Left cardiac atrium (tissue), 4 donors: Measurements from ENCODE around the gene PSRC1. TPM values are rescaled to one million over a fixed set of nuclear protein-coding genes. Genes with fewer than 3 reads are reported as not detected.
"Not testable (repeated sequence)": the region's sequence is repeated elsewhere in the genome, so short reads cannot be mapped to it uniquely, and the experiment has no call there.

Experiments
- ATAC-seq, 2 donors: fragments of 200-7000 bp; cut with Tn5 transposase; one replicate each; pipeline ENCODE4 v1.9.1; 2020; ENCODE audit warnings: mild to moderate bottlenecking in 2 of 2, moderate library complexity in 2 of 2
- DNase-seq: peaks from one replicate; pipeline ENCODE4 v3.0.0-alpha.2; 2020
- intact Hi-C, 2 donors: fragments of 100-400 bp; cut with DNase I; formaldehyde crosslinking; loops; one replicate each; pipeline versions ENCODE4 v1.14.1 to v1.15.1; 2022 to 2023
- long read RNA-seq: library from polyadenylated mRNA; unstranded; transcript quantifications from one replicate; pipeline ENCODE4 v2.0.0, GENCODE V29; 2021
- total RNA-seq, 2 donors: library from RNA; stranded (reverse); fragmentation: NEBNext Ultra II Directional; extraction: Animal tissue kit (Norgen Biotek cat#: 25700); gene quantifications; one replicate each; pipeline ENCODE4 v1.2.1, GENCODE V29; 2021
- donor health status: DM: no; HTN: yes; CAD: no.
- donor health status: DM: no; HTN: yes; CAD: no; lungs with severe emphysema.
- donor health status: DM: yes; HTN: yes; CAD: no.
- donor health status: Dilated cardiomyopathy.

PSRC1 gene
- 1 to 10 TPM; 2.3 to 2.5 TPM for total RNA-seq
- long read RNA-seq, partial matches to known transcripts: 0 of 2 reads
- long read RNA-seq, other reads (novel, unspliced or antisense): 2 of 2 reads

- intact Hi-C loops: no loop called here
- DNase-seq: peak; percentile 97
- peak; percentile 99 for ATAC-seq
Measured at GRCh38 chr1:109282952-109283747, at the start of gene PSRC1. Gene PSRC1 (minus strand): TSS chr1:109283145.

GRCh38 chr1:109331113-109331512 lies 48.2 kb upstream of the PSRC1 start:
- intact Hi-C loops: no loop called here
- DNase-seq: no peak
- no peak for ATAC-seq

GRCh38 chr1:109327285-109327684 lies 44.3 kb upstream of the PSRC1 start:
- ATAC-seq (no peak), DNase-seq (no peak)
- intact Hi-C loops: no loop called here

- intact Hi-C loops: no loop called here
- DNase-seq (no peak), ATAC-seq (no peak)
Measured at GRCh38 chr1:109322974-109323373, 40.0 kb upstream of the PSRC1 start.

GRCh38 chr1:109319114-109319513 lies 36.2 kb upstream of the PSRC1 start:
- DNase-seq (no peak), ATAC-seq (no peak)
- intact Hi-C loops: no loop called here

GRCh38 chr1:109316506-109316905 lies 33.6 kb upstream of the PSRC1 start:
- intact Hi-C loops: no loop called here
- no peak for DNase-seq
- ATAC-seq: no peak

GRCh38 chr1:109315288-109315687 lies 32.3 kb upstream of the PSRC1 start:
- DNase-seq (no peak), ATAC-seq (no peak)
- intact Hi-C loops: no loop called here

GRCh38 chr1:109314795-109315194 lies 31.9 kb upstream of the PSRC1 start:
- intact Hi-C loops: no loop called here
- no peak for ATAC-seq

GRCh38 chr1:109312978-109313775 lies 30.2 kb upstream of the PSRC1 start:
- peak; percentile 59 to 84 for ATAC-seq

More at GRCh38 chr1:109314795-109315194, 31.9 kb upstream of the PSRC1 start:
- no peak for DNase-seq

GRCh38 chr1:109312246-109312645 lies 29.3 kb upstream of the PSRC1 start:
- ATAC-seq (no peak), DNase-seq (no peak)
- intact Hi-C loops: no loop called here

More at GRCh38 chr1:109312978-109313775, 30.2 kb upstream of the PSRC1 start:
- DNase-seq: peak; percentile 34
- intact Hi-C loops: no loop called here

- ATAC-seq (no peak), DNase-seq (no peak)
- intact Hi-C loops: no loop called here
Measured at GRCh38 chr1:109309347-109309746, 26.4 kb upstream of the PSRC1 start.

- intact Hi-C loops: no loop called here
- ATAC-seq (peak; percentile 75 to 86), DNase-seq (peak; percentile 75)
Measured at GRCh38 chr1:109307274-109308021, 24.5 kb upstream of the PSRC1 start.

GRCh38 chr1:109306832-109307273 lies 23.9 kb upstream of the PSRC1 start, which contains the start of gene MYBPHL:
Gene MYBPHL (minus strand): TSS chr1:109307011. CDS start chr1:109306991, 20 bp downstream.
- intact Hi-C loops: no loop called here
- ATAC-seq (peak; percentile 70 to 72), DNase-seq (peak; percentile 60)

- DNase-seq, intact Hi-C loops: not testable (repeated sequence)
- peak in 1 of 2 donors; percentile 11 for ATAC-seq
Measured at GRCh38 chr1:109305991-109306390, 23.0 kb upstream of the PSRC1 start.

- DNase-seq: no peak
- peak; percentile 4 to 31 for ATAC-seq
- intact Hi-C loops: no loop called here
Measured at GRCh38 chr1:109304226-109304920, 21.4 kb upstream of the PSRC1 start.

GRCh38 chr1:109301874-109302273 lies 18.9 kb upstream of the PSRC1 start:
- intact Hi-C loops: no loop called here

GRCh38 chr1:109300650-109301151 lies 17.8 kb upstream of the PSRC1 start:
- intact Hi-C loops: no loop called here
- peak; percentile 38 to 46 for ATAC-seq
- DNase-seq: peak; percentile 53

More at GRCh38 chr1:109301874-109302273, 18.9 kb upstream of the PSRC1 start:
- no peak for DNase-seq
- no peak for ATAC-seq
